Activated CD8-positive, alpha-beta T cell treated with anti-CD3 and anti-CD28 coated beads for 36 hours (primary cell): Measurements from ENCODE around the gene ATXN7L1. TPM values are rescaled to one million over a fixed set of nuclear protein-coding genes. Genes with fewer than 3 reads are reported as not detected.

Experiments
- ATAC-seq: fragments of 200-7000 bp; cut with Tn5 transposase; one replicate; pipeline ENCODE4 v1.10.0; 2021; ENCODE audit warnings: mild to moderate bottlenecking, moderate library complexity
- CTCF ChIA-PET: fragments of 350-600 bp; sonication (Branson Sonifier 250); formaldehyde crosslinking; loops from one replicate; lab custom pipeline; 2021; ENCODE audit warnings: antibody characterized with exemption; lab: Charles Lee
- POLR2A ChIA-PET: fragments of 350-600 bp; sonication (Branson Sonifier 250); formaldehyde crosslinking; loops from one replicate; lab custom pipeline; 2021; ENCODE audit warnings: antibody characterized with exemption; lab: Charles Lee
- DNase-seq: peaks from one replicate; pipeline ENCODE4 v3.0.0-alpha.2; 2020
- H3K27ac Mint-ChIP-seq: one replicate; pipeline ENCODE4 v1.8.0; 2021; ENCODE audit warnings: mild to moderate bottlenecking, mixed read lengths
- H3K27me3 Mint-ChIP-seq: one replicate; pipeline ENCODE4 v1.8.0; 2021; ENCODE audit warnings: mixed read lengths
- H3K36me3 Mint-ChIP-seq: one replicate; pipeline ENCODE4 v1.8.0; 2021; ENCODE audit warnings: low read depth, mixed read lengths
- H3K4me1 Mint-ChIP-seq: one replicate; pipeline ENCODE4 v1.8.0; 2021; ENCODE audit warnings: low read depth, mixed read lengths
- H3K4me3 Mint-ChIP-seq: one replicate; pipeline ENCODE4 v1.8.0; 2021; ENCODE audit warnings: mild to moderate bottlenecking, moderate library complexity, mixed read lengths
- H3K9me3 Mint-ChIP-seq: one replicate; pipeline ENCODE4 v1.8.0; 2021; ENCODE audit warnings: mixed read lengths
- intact Hi-C: fragments of 100-400 bp; cut with micrococcal nuclease; formaldehyde crosslinking; loops from one replicate; pipeline ENCODE4 v1.10.0; 2022
- total RNA-seq, 2 experiments: library from RNA; stranded (reverse); gene quantifications; one replicate each; pipeline ENCODE4 v1.2.3, GENCODE V29; 2021
- TF ChIP-seq, protein P1 (sequence below): fragments of 200-600 bp; IDR thresholded peaks from one replicate; pipeline ENCODE4 v1.8.0; 2022; ENCODE audit warnings: antibody characterized with exemption, mild to moderate bottlenecking

Gene ATXN7L1
- total RNA-seq, 2 experiments from 2014 or later, result 4.8 to 5.3 TPM

DNA sequence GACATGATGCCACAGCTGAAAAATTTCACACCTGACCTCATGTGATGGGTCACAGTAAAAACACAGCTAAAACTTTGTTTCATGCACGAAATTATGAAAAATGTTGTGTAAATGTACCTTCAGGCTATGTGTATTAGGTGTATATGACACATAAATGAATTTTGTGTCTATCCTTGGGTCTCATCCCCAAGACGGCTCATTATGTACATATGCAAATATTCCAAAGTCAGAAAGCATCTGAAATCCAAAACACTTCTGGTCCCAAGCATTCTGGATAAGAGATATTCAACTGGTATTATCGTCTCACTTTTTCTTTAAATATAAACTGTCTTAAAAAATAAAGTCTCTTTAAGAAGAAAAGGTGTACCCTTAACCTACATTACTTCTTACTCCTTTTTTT is 145.4 kb downstream of the ATXN7L1 start:
- no peaks in the 10 kb centered on the region for H3K9me3 Mint-ChIP-seq
- DNase-seq (no peak), ATAC-seq (no peak)
- H3K4me1 Mint-ChIP-seq, result no peaks in the 10 kb centered on the region
- H3K27me3 Mint-ChIP-seq, result no peaks in the 10 kb centered on the region
- H3K4me3 Mint-ChIP-seq, result no peak overlapping the region
- POLR2A ChIA-PET, result no interaction called here
- no peaks in the 10 kb centered on the region for H3K36me3 Mint-ChIP-seq
- no peak overlapping the region for H3K27ac Mint-ChIP-seq
- CTCF ChIA-PET, result no interaction called here
- intact Hi-C loops, result no loop called here
- TF ChIP-seq, protein P1, sequence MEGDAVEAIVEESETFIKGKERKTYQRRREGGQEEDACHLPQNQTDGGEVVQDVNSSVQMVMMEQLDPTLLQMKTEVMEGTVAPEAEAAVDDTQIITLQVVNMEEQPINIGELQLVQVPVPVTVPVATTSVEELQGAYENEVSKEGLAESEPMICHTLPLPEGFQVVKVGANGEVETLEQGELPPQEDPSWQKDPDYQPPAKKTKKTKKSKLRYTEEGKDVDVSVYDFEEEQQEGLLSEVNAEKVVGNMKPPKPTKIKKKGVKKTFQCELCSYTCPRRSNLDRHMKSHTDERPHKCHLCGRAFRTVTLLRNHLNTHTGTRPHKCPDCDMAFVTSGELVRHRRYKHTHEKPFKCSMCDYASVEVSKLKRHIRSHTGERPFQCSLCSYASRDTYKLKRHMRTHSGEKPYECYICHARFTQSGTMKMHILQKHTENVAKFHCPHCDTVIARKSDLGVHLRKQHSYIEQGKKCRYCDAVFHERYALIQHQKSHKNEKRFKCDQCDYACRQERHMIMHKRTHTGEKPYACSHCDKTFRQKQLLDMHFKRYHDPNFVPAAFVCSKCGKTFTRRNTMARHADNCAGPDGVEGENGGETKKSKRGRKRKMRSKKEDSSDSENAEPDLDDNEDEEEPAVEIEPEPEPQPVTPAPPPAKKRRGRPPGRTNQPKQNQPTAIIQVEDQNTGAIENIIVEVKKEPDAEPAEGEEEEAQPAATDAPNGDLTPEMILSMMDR, result no peak

DNA sequence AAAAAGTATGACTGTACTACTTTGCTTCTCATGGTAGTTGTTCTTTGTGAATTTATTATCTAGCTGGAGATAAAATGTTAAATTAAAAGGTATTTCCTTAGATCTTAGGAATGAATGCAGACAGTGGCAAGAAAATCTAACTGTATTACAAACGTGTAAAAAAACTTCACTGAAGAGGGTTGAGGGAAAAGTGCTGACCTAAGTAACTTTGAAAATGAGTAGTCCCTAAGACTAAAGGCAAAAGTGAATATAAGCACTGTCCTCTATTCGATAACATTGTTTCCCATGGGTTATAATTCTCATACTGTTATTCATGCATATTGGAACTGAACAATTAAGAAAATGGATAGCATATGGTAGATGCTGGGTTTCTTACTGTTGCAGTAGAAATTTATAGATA is 148.4 kb downstream of the ATXN7L1 start:
- Mint-ChIP-seq H3K27ac (no peak overlapping the region), H3K9me3 (no peaks in the 10 kb centered on the region), H3K36me3 (no peaks in the 10 kb centered on the region), H3K4me1 (no peaks in the 10 kb centered on the region), H3K4me3 (no peak overlapping the region), H3K27me3 (no peaks in the 10 kb centered on the region)
- ATAC-seq (no peak), DNase-seq (no peak)
- TF ChIP-seq, protein P1, result no peak
- CTCF ChIA-PET, result interaction anchor here (1.2 kb wide), 1 partner anchor 71 kb away, joined by 3 read pairs; no protein-coding TSS in a partner anchor
- intact Hi-C loops, result no loop called here
- POLR2A ChIA-PET, result no interaction called here

DNA sequence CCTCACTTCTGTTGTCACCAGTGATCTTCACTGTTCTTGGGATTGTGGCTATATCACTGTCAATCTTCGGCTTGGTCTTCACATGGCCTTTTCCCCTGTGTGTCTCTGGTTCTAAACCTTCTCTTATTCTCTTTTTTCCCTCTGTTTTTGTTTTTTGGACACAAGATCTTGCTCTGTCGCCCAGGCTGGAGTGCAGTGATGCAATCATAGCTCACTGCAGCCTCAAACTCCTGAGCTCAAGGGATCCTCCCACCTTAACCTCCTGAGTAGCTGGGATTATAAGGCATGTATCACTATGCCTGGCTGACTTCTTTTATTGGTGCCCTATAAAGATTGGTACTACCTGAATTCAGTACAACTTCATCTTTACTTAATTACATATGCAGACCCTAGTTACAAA is 151.7 kb downstream of the ATXN7L1 start:
- no peaks in the 10 kb centered on the region for H3K27me3 Mint-ChIP-seq
- ChIA-PET POLR2A (no interaction called here), CTCF (interaction anchor here (1.8 kb wide), 1 partner anchor 68 kb away, joined by 5 read pairs; no protein-coding TSS in a partner anchor)
- no peaks in the 10 kb centered on the region for H3K36me3 Mint-ChIP-seq
- H3K27ac Mint-ChIP-seq, result no peak overlapping the region
- no peaks in the 10 kb centered on the region for H3K9me3 Mint-ChIP-seq
- no peaks in the 10 kb centered on the region for H3K4me1 Mint-ChIP-seq
- H3K4me3 Mint-ChIP-seq, result no peak overlapping the region
- no peak for DNase-seq
- ATAC-seq, result no peak
- intact Hi-C loops, result no loop called here
- TF ChIP-seq, protein P1, result no peak

DNA sequence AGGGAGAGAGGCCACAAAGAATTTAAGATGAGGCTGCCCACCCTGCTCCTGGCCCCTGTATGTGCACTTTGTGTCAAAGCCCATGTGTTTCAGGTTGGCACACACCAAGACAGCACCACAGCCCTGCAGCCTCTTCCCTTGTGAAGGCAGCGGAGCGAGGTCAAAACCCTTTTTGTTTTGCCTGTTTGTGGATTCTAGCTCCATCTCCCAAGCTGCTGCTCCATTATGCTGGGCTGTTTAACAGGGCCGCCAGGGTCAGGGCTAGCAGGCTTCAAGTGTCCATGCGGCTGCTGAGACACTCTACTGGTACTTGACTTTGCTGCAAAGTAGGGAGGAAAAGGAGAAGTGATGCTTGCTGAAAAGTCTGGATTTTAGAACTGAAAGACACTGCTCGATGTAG is 152.8 kb downstream of the ATXN7L1 start:
- H3K27me3 Mint-ChIP-seq, result no peaks in the 10 kb centered on the region
- POLR2A ChIA-PET, result no interaction called here
- no peaks in the 10 kb centered on the region for H3K9me3 Mint-ChIP-seq
- CTCF ChIA-PET, result interaction anchor here (1.2 to 1.8 kb wide), 2 partner anchors 67 to 71 kb away, joined by 3 to 5 read pairs; no protein-coding TSS in a partner anchor
- TF ChIP-seq, protein P1, result no peak
- ATAC-seq, result no peak
- H3K4me3 Mint-ChIP-seq, result no peak overlapping the region
- H3K36me3 Mint-ChIP-seq, result no peaks in the 10 kb centered on the region
- no peak for DNase-seq
- H3K4me1 Mint-ChIP-seq, result no peaks in the 10 kb centered on the region
- intact Hi-C loops, result no loop called here
- H3K27ac Mint-ChIP-seq, result no peak overlapping the region

DNA sequence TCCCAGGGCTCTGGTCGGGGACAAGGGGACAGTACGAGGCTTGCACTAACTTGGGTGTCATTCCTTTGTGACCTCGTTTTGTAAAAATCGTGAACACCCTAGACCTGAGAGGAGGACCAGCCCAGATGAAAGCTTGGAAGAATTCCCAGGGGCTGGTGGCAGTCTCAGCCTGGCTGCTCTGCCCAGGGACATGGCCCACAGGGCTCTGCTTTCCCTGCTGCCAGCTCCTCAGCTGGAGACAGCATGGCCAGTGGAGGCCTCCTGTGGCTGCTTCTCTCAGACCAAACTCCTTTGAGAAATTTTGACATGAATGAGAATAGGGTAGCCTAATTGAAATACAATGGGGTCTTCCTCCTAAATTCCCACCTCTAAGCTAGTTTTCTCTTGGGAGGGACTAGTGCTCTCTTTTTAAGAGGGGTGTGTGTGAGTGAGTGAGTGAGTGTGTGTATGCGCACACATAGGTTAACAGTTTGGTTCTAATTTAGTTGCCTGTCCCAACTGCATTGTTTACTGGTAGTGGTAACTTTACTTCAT is 154.8 kb downstream of the ATXN7L1 start:
- ChIA-PET CTCF (interaction anchor here (1.2 to 1.7 kb wide), 2 partner anchors 65 to 69 kb away, joined by 7 read pairs; no protein-coding TSS in a partner anchor), POLR2A (no interaction called here)
- no peaks in the 10 kb centered on the region for H3K9me3 Mint-ChIP-seq
- no peak overlapping the region for H3K4me3 Mint-ChIP-seq
- H3K27me3 Mint-ChIP-seq, result no peaks in the 10 kb centered on the region
- no peaks in the 10 kb centered on the region for H3K4me1 Mint-ChIP-seq
- DNase-seq (no peak), ATAC-seq (no peak)
- H3K36me3 Mint-ChIP-seq, result no peaks in the 10 kb centered on the region
- H3K27ac Mint-ChIP-seq, result no peak overlapping the region
- TF ChIP-seq, protein P1, result no peak
- intact Hi-C loops, result no loop called here
